Keratinocyte (primary cell): ENCODE results near the gene LCK.

Experiments used
- EZH2 ChIP-seq: IDR thresholded peaks from one replicate; pipeline ENCODE4 v1.6.1; 2012; ENCODE audit warnings: inconsistent platforms, mild to moderate bottlenecking, low read length, moderate library complexity
- TF ChIP-seq, protein P1 (sequence below), 3 experiments: IDR thresholded peaks in 1 of 3; conservative IDR thresholded peaks in 1 of 3; optimal IDR thresholded peaks in 1 of 3; 2 replicates in 2 of 3; 3 replicates in 1 of 3; pipeline versions ENCODE3 to v1.5.1; 2011; ENCODE audit warnings: low read length in 3 of 3, mild to moderate bottlenecking in 3 of 3, moderate library complexity in 2 of 3, control low read depth in 1 of 3, inconsistent platforms in 1 of 3; ENCODE audit not compliant: insufficient read depth in 2 of 3; ENCODE audit errors: extremely low read depth in 1 of 3

DNA sequence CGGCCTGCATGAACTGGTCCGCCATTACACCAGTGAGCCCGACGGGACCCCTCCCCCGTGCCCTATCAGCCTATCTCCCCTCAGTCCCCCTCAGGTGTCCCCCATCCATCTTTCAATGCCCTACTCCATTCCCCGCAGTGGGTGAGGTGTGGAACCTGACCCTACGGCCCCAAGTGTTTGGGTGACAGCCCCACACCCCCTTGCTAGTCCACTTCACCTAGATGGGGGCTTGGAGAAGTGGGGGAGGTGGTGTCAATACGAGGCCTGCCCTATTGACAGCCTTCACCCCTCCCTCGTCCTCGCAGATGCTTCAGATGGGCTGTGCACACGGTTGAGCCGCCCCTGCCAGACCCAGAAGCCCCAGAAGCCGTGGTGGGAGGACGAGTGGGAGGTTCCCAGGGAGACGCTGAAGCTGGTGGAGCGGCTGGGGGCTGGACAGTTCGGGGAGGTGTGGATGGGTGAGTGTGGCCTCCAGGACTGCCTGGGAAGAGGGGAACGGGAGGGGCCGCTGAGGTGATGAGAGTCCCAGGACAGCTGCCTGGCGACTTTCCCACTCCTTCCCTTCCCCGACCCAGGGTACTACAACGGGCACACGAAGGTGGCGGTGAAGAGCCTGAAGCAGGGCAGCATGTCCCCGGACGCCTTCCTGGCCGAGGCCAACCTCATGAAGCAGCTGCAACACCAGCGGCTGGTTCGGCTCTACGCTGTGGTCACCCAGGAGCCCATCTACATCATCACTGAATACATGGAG lies 25.1 kb downstream of the LCK start:
- TF ChIP-seq, protein P1, sequence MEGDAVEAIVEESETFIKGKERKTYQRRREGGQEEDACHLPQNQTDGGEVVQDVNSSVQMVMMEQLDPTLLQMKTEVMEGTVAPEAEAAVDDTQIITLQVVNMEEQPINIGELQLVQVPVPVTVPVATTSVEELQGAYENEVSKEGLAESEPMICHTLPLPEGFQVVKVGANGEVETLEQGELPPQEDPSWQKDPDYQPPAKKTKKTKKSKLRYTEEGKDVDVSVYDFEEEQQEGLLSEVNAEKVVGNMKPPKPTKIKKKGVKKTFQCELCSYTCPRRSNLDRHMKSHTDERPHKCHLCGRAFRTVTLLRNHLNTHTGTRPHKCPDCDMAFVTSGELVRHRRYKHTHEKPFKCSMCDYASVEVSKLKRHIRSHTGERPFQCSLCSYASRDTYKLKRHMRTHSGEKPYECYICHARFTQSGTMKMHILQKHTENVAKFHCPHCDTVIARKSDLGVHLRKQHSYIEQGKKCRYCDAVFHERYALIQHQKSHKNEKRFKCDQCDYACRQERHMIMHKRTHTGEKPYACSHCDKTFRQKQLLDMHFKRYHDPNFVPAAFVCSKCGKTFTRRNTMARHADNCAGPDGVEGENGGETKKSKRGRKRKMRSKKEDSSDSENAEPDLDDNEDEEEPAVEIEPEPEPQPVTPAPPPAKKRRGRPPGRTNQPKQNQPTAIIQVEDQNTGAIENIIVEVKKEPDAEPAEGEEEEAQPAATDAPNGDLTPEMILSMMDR (optimal IDR thresholded peaks at IDR 0.05 in 1 of 3, IDR thresholded peaks at IDR 0.05 in 1 of 3, conservative IDR thresholded peaks at IDR 0.05 in 1 of 3; ENCODE audit: extremely low read depth in 1 of 3, insufficient read depth in 2 of 3, low read length in 3 of 3), result no peak
- TF ChIP-seq EZH2, result no peak
